Hypothalamus (tissue), 51 donors: ENCODE results near the gene TPSAB1.
A peak's percentile ranks its signal among the peaks of the same experiment; 100 is the strongest.
"Not testable (repeated sequence)": the region's sequence is repeated elsewhere in the genome, so short reads cannot be mapped to it uniquely, and the experiment has no call there.

Experiments
- DNase-seq, 51 donors: peaks; one replicate each; lab custom pipeline; 2025; lab: John Stamatoyannopoulos, UW

TPSAB1 gene

DNA sequence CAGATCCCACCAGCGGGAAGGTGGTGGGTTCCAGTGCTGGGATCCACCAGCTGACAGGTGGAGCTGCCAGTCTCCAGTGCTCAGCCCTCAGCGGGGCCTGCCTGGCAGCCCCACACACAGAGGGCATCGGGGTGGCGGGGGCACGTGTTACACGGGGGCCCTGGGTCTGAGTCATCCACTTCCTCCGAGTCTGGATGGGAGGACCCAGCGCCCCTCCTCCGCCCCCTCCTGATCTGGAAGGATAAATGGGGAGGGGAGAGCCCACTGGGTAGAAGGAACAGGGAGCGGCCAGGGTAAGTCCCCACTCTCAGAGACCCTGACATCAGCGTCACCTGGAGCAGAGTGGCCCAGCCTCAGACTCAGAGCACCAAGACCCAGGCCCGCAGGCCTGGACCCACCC, at the start of gene TPSAB1:
Gene TPSAB1 (plus strand): TSS at position 270 of the 400 bp plus-strand sequence. CDS start 234 bp downstream, outside the sequence.
- not testable (repeated sequence) for DNase-seq

DNA sequence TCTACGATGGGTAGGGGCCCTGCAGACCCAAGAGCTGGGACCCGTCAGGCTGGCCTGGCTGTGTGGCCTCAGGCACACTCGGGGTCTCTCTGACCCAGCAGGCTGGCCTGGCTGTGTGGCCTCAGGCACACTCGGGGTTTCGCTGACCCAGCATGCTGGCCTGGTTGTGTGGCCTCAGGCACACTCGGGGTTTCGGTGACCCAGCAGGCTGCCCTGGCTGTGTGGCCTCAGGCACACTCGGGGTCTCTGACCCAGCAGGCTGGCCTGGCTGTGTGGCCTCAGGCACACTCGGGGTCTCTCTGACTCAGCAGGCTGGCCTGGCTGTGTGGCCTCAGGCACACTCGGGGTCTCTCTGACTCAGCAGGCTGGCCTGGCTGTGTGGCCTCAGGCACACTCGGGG, 49.7 kb upstream of the TPSAB1 start:
- DNase-seq: not testable (repeated sequence)

DNA sequence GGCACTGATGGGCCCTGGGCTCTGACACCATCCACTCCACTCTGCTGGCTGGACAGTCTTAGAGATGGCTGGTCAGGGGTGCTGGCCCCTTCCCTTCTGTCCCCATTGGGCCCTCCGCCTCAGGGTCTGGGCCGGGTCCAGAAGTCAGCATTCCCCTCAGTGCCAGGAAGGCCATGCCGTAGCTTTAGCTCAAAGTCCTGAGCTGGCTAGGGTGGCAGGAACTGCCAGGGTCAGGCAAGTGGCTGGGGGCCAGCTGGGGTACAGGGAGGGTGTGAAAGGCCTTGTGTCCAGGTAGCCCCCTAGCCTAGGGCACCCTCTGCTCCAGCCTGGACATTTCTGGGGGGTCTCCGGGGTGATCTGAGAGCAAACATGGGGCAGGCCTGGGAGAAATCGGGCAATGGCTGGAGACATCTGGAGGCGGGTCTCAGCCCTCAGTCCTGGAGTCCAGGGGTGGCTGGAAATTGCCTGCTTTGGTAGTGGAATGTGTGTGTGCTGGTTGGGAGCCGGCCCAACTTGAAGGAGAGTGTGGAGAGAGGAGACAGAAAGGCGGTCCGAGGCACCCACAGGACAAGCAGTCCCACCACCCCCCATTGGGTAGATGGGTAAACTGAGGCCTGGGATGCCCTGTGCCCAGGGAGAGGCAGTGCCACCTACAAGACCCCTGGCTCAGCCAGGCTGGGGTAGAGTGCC, 48.0 kb upstream of the TPSAB1 start:
- DNase-seq: peak in 1 of 51 donors; percentile 28

DNA sequence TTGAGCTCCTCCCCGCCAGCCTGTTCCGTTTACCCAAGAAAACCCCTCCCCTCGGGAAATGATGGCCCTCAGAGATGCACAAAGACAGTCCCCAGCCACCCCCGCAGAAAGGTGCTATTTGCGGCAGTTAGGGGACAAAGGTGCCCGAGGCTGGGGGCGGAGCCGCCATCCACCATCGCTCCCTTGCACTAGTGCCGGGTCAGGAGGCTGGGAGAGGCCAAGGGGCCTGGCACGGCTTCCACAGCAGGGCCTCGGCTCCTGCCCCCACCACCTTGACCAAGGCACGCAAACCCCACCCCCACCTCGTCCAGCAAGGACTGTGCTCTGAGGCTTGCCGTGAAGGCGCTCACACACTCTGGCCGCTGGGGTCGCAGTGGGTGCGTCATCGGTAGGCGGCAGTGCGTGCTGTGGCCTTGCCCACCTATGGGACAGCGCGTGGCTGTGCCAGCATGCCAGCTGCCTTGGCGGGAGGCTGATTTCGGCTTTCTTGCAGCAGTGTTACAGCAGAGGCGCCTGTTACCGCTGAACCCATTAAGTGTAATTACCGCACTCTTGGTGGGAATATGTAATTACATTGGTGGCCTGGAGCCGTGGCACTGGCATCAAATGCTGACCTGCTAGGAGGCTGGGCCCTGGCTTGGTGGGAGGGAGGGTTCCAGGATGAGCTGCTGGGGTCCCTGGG, 47.2 kb upstream of the TPSAB1 start:
- DNase-seq: peak in 9 of 51 donors; percentile 6 to 51 (median 12)

DNA sequence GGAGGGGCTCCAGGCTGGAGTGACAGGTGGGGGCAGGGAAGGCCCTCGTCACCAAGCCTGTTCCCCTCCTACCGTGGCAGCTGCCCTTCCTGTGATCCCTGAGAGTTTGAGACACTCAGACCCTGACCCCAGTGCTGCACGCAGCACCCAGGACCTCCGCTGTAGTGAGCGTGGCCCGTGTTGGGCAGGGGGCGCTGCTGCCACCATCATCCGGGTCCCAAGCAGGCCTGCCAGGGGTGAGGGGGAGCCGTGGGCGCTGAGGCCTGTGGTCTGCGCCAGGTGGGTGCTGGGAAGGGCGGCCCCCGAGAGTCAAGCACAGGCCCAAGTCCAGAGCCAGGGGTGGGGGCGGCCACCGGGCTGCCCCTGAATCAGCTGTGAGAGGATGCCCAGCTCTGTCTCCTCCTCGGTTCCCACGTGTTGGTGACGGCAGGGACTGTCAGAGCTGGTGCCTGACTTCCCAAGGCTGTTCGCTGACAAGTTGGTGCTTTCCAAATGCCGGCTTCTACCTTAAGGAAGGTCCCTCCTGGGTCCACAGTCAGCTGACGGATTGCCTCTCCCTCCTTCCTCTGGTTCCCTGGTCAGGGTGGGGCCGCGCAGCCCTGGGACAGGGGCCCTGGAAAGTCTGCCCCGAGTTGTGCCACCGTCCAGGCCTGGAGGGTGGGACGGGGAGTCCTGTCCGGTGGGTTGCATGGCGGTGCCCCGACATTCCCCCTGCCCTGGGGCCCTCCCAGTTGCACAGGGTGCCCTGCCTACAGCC, 46.5 kb upstream of the TPSAB1 start:
- DNase-seq: peak in 1 of 51 donors; percentile 47

DNA sequence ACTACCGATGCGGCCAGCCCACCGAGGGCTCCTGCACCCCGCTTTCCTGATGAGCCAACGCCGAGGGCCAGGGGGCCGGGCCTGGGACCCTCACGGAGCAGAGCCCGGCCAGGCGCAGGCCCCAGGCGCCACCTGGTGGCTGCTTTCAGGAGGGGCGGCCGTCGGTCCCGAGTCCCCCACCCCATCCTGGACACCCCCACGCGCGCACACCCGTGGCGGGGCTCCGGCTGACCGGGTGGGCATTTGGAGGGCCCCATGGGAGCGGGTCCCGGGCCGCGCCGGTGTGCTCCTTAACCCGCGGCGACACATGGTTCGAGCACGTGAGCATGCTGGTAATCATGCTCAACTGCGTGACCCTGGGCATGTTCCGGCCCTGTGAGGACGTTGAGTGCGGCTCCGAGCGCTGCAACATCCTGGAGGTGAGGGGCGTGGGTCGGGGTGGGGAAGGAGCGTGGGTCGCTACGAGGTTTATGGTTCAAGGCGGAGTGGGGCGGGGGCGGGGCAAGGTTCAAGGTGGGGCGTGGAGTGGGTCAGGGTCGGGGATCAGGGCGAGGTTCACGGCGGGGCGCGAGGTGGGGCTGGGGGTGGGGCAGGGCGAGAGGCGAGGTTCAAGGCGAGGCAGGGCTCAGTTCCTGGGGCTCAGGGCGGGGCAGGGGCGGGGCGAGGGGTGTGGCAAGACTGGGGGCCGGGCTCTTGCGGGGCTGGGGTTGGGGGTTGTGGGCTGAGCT, 45.7 kb upstream of the TPSAB1 start:
- DNase-seq: peak in 3 of 51 donors; percentile 1 to 26 (median 10)

DNA sequence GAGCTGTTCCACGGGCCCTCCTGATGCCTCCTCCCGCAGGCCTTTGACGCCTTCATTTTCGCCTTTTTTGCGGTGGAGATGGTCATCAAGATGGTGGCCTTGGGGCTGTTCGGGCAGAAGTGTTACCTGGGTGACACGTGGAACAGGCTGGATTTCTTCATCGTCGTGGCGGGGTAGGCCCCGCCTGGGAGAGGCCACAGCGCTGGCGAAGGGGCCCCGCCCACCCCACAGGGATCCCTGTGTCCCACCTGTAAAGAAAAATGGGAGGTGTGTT, 45.2 kb upstream of the TPSAB1 start:
- DNase-seq: no peak

DNA sequence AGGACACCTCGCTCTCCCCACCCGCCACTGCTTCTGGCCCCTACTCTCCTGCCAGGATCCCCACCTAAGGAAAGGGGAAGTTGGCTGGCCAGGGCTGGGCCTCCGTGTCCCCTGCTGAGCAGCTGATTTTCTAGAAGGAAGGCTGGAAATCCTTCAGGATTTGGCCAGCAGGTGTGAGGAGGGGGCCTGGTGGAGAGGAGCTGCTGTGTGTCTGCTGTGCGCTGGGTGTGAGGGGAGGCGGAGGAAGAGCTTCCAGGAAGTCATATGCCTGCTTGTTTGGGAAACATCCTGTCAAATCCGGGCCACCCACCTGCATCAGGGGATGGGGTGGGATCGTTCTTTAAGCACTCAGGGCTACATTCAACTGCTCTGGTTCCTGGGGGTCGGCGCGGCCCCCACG, 44.0 kb upstream of the TPSAB1 start:
- no peak for DNase-seq

DNA sequence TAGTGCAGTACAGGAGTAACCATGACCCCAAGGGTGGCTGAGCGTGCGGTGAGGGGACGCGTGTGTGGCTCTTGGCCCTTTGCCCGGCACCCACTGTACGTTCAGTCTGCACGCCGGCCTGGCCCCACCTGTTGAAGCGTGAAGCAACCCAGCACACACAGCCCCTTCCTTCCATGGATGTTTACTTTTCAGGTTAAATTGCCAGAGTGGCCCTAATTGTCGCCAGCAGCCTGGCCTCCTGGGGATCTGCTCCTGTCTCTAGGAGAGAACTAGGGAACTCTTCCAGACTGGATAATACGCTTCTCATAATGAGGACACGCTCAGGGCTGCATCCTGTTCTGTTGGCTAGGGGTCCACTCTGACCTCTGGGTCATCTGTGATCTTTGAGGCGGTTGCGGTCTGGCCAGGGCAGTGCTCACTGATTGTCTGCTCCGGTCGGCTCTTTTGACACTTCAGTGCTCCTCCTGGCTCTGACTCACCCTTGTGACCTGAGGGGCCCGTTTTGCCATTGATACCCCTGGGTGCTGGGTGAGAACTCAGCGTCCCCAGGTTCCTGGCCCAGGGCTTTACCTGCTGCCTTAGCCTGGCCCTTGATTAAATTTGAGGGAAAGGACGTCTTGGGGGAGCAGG, 43.2 kb upstream of the TPSAB1 start:
- no peak for DNase-seq

DNA sequence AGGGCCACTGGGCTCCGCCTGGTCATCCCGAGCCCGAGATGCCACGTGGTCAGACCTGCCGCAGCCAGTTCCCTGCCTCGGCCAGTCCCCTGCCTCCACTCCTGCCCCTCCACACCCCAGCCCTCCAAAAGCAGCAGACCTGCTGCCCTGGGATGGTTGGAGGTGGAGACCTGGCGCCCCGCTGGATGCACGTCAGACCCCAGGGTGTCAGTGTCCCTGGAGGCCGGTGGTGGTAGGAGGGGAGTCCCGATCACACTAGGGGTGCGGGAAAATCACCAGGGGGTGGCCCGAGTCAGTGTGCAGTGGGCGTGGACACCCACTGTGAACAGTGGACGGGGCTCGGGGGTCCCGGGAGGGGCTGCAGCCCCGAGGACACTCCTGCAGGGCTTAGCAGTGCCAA, 42.3 kb upstream of the TPSAB1 start:
- no peak for DNase-seq

DNA sequence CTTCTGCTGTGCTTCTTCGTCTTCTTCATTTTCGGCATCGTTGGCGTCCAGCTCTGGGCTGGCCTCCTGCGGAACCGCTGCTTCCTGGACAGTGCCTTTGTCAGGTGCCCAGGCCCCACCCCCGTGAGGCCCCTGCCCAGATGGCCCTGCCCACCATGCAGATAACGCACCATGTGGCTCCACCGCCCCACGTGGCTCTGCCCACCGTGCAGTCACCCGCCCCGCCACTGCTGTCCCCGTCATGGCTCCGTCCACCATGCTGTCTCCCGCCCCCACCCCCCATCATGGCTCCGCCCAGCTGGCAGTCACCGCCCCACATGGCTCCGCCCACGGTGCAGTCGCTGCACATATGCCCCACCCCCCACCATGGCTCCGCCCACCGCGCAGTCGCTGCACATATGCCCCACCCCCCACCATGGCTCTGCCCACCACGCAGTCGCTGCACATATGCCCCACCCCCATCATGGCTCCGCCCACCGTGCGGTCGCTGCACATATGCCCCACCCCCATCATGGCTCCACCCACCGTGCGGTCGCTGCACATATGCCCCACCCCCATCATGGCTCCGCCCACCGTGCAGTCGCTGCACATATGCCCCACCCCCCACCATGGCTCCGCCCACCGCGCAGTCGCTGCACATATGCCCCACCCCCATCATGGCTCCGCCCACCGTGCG, 41.7 kb upstream of the TPSAB1 start:
- not testable (repeated sequence) for DNase-seq

DNA sequence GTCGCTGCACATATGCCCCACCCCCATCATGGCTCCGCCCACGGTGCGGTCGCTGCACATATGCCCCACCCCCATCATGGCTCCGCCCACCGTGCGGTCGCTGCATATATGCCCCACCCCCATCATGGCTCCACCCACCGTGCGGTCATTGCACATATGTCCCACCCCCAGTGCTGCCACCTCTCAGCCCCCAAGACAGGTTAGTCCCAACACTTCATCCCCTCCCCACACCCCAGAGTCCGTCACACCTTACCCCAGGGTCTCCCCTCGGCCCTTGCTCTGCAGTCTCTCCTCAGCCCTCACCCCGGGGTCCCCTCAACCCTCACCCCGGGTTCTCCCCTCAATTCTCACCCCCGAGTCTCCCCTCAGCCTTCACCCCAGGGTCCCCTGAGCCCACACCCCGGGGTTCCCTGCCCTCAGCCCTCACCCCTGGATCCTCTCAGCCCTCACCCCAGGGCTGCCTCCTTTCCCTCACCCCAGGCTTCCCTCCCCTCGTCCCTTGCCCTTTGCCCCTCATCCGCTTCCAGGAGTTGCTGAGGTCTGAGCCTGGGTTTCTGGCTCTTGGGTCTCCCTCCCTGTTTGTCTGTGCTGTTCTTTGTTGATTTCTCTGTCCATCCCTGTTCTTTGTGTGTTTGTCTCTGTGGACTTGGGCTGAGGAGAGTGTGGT, 41.0 kb upstream of the TPSAB1 start:
- DNase-seq: no peak

DNA sequence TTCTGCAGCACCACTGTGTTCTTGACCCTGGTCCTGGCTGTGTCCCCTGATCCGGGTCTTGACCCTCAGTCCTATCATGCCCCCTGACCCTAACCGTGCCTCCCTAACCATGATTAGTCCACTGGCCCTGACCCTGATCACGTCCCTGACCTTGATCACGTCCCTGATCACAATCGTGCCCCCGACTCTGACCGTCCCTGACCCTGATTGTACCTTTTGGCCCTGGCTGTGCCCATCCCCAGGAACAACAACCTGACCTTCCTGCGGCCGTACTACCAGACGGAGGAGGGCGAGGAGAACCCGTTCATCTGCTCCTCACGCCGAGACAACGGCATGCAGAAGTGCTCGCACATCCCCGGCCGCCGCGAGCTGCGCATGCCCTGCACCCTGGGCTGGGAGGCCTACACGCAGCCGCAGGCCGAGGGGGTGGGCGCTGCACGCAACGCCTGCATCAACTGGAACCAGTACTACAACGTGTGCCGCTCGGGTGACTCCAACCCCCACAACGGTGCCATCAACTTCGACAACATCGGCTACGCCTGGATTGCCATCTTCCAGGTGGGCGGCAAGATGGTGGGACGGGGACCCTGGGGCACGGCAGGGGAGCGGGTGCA, 40.4 kb upstream of the TPSAB1 start:
- DNase-seq: no peak

DNA sequence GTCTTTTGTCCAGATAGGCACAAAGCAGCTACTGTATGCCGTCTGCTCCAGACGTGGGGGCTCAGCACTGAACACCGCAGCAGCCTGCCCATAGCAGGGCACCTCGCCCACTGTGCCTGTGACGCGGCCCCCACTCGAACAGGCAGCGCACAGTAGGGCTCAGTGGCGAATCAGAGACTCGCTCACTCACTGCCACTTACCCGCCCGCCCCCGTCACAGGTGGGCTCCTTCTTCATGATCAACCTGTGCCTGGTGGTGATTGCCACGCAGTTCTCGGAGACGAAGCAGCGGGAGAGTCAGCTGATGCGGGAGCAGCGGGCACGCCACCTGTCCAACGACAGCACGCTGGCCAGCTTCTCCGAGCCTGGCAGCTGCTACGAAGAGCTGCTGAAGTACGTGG, 39.1 kb upstream of the TPSAB1 start:
- no peak for DNase-seq

DNA sequence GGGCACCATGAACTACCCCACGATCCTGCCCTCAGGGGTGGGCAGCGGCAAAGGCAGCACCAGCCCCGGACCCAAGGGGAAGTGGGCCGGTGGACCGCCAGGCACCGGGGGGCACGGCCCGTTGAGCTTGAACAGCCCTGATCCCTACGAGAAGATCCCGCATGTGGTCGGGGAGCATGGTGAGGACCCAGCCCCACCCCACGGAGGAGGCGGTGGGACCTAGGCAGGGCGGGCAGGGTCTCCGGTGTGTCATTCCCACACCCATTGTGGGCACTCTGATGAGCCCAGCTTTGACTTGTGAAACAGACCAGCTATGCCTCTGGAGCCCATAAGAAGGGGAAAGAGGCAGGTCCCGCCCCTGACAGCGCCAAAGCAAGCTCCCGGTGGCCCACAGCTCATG, 38.2 kb upstream of the TPSAB1 start:
- no peak for DNase-seq

DNA sequence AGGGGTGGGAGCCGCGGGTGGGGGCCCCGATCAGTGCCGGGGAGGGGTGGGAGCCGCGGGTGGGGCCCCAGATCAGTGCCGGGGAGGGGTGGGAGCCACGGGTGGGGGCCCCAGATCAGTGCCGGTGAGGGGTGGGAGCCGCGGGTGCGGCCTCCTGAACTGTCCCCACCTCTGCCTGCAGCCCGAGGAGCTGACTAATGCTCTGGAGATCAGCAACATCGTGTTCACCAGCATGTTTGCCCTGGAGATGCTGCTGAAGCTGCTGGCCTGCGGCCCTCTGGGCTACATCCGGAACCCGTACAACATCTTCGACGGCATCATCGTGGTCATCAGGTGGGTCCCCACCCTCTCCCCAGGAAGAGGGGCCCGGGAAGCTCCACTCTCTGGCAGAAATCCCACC, 35.6 kb upstream of the TPSAB1 start:
- DNase-seq: no peak

DNA sequence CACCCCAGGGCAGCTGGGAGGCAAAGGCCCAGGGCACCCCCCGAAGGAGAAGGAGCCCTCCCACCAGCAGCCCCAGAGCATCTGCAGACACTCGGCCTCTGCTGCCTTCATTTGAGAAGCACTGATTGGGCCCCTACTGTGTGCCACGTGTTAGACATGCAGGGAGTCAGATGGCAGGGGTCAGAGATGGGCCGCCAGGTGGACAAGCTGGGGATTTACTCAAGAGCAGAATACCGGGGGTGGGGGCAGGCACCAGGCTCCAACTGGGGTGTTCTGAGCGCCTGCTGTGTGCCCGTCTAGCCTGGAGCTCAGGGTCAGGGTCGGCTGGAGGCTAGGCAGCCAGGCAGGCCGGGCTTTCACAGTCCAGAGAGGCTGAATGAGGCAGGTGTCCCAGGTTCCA, 34.2 kb upstream of the TPSAB1 start:
- DNase-seq: no peak

DNA sequence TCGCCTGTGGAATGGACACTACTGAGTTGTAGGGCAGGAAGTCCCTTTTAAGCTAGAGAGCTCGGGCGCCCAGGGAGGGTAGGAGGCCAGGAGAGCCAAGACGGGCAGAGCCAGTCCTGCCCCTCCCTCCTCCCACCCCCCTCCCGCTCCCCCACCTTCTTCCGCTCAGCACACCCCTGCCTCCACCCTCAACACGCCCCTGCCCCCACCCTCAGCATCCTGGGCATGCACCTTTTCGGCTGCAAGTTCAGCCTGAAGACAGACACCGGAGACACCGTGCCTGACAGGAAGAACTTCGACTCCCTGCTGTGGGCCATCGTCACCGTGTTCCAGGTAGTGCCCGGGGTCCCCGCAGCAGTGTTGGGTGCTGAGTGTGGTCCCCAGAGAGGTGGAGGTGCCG, 33.7 kb upstream of the TPSAB1 start:
- DNase-seq: no peak

DNA sequence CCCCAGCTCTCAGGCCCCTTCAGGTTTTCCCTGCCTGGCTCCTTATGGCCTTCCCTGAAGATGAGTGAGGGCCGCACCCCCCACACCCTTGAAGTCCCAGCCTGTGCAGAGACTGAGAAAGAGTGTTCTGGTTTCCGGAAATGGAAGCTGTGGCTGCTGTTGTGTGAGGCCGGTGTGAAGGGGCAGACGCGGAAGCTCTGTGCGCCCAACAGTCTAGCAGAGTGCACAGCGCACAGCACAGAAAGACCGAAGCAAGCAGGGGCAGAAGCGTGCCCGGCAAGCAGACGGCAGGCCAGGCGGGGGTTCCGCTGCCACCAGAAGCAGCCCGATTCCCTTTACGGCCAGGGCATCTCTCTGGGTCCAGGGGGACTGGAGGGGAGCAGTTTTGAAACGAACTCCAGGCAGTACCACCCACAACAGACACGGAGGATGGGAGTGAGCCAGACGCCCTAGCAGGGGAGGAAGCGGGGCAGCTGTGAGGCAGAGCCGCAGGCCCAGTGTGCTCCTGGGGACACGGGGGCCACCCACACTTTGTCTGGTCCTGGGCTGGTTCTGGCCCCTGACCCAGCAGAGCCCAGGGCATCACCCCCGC, 32.2 kb upstream of the TPSAB1 start:
- no peak for DNase-seq
